ENCODE measurements around the gene ATG5. TPM values are rescaled to one million over a fixed set of nuclear protein-coding genes. Genes with fewer than 3 reads are reported as not detected.

Gene ATG5
- total and polyA plus RNA-seq, 2 experiments from 2014 or later: 31.6 to 48.2 TPM

DNA sequence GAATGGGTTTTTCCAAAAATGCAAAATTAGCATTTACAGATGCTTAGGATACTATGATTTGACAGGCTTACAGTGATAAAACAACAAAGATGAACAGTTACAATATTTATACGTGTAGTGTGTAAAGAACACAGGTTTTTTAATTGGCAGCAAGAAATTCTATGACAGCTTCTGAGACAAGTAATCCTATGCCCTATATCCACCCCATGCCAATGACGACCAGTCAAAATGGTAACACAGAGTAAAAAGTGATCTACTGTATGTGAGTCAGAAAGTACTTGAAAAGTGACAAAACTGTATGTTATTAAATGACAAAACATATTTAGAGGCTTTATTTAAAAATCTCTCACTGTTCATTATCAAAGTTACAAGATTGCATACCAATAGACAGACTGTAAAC lies 139.9 kb downstream of the ATG5 start:
- H3K4me1 ChIP-seq (ENCODE audit: insufficient read depth): peaks cover 8% of the 10 kb centered on the region
- no peak overlapping the region for H3K4me2 ChIP-seq
- DNase-seq (ENCODE audit: low spot score): no peak
- H3K36me3 Mint-ChIP-seq (ENCODE audit: low read depth): no peaks in the 10 kb centered on the region; the same call in 2 of the 3 replicates
- no peaks in the 10 kb centered on the region for H3K9me2 ChIP-seq (ENCODE audit: insufficient read depth)
- H3K27ac ChIP-seq (ENCODE audit: low read depth): no peak overlapping the region
- H2AFZ ChIP-seq: no peak overlapping the region
- H3K27me3 Mint-ChIP-seq (ENCODE audit: insufficient read depth, low read depth, poor library complexity): peaks cover 2% of the 10 kb centered on the region
- no peak overlapping the region for H3K27ac Mint-ChIP-seq
- H4K20me1 ChIP-seq (replicated peaks; ENCODE audit: insufficient read depth): no peaks in the 10 kb centered on the region
- no peak for ATAC-seq
- H3K36me3 ChIP-seq (ENCODE audit: insufficient read depth): no peaks in the 10 kb centered on the region
- no peaks in the 10 kb centered on the region for H3K79me2 ChIP-seq (replicated peaks; ENCODE audit: insufficient read depth)
- H3K4me3 ChIP-seq: no peak overlapping the region
- no peaks in the 10 kb centered on the region for H3K27me3 ChIP-seq (ENCODE audit: insufficient read depth)
- no peaks in the 10 kb centered on the region for H3F3A ChIP-seq (replicated peaks; ENCODE audit: low read depth)
- peaks cover 7% of the 10 kb centered on the region for H3K4me1 Mint-ChIP-seq
- TF ChIP-seq, protein P1, sequence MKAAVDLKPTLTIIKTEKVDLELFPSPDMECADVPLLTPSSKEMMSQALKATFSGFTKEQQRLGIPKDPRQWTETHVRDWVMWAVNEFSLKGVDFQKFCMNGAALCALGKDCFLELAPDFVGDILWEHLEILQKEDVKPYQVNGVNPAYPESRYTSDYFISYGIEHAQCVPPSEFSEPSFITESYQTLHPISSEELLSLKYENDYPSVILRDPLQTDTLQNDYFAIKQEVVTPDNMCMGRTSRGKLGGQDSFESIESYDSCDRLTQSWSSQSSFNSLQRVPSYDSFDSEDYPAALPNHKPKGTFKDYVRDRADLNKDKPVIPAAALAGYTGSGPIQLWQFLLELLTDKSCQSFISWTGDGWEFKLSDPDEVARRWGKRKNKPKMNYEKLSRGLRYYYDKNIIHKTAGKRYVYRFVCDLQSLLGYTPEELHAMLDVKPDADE (IDR thresholded peaks at IDR 0.05): no peak
- TF ChIP-seq STAT1 (IDR thresholded peaks at IDR 0.05; ENCODE audit: unreplicated experiment) (no peak), POLR2AphosphoS5 (IDR thresholded peaks at IDR 0.05; ENCODE audit: low read depth) (no peak), CREB1 (CRISPR knock-in tag; IDR thresholded peaks at IDR 0.05; ENCODE audit: low read depth) (no peak), EZH2 (IDR thresholded peaks at IDR 0.05; ENCODE audit: low read depth, unreplicated experiment) (no peak), ZNF114 (CRISPR knock-in tag; IDR thresholded peaks at IDR 0.05) (no peak), JUNB (IDR thresholded peaks at IDR 0.05; ENCODE audit: unreplicated experiment) (no peak), ZNF331 (CRISPR knock-in tag; IDR thresholded peaks at IDR 0.05; ENCODE audit: low read depth) (no peak), NANOG (IDR thresholded peaks at IDR 0.05; ENCODE audit: borderline replicate concordance) (no peak), EZH2phosphoT487 (IDR thresholded peaks at IDR 0.05; ENCODE audit: unreplicated experiment) (no peak)
- TF ChIP-seq, protein P2, sequence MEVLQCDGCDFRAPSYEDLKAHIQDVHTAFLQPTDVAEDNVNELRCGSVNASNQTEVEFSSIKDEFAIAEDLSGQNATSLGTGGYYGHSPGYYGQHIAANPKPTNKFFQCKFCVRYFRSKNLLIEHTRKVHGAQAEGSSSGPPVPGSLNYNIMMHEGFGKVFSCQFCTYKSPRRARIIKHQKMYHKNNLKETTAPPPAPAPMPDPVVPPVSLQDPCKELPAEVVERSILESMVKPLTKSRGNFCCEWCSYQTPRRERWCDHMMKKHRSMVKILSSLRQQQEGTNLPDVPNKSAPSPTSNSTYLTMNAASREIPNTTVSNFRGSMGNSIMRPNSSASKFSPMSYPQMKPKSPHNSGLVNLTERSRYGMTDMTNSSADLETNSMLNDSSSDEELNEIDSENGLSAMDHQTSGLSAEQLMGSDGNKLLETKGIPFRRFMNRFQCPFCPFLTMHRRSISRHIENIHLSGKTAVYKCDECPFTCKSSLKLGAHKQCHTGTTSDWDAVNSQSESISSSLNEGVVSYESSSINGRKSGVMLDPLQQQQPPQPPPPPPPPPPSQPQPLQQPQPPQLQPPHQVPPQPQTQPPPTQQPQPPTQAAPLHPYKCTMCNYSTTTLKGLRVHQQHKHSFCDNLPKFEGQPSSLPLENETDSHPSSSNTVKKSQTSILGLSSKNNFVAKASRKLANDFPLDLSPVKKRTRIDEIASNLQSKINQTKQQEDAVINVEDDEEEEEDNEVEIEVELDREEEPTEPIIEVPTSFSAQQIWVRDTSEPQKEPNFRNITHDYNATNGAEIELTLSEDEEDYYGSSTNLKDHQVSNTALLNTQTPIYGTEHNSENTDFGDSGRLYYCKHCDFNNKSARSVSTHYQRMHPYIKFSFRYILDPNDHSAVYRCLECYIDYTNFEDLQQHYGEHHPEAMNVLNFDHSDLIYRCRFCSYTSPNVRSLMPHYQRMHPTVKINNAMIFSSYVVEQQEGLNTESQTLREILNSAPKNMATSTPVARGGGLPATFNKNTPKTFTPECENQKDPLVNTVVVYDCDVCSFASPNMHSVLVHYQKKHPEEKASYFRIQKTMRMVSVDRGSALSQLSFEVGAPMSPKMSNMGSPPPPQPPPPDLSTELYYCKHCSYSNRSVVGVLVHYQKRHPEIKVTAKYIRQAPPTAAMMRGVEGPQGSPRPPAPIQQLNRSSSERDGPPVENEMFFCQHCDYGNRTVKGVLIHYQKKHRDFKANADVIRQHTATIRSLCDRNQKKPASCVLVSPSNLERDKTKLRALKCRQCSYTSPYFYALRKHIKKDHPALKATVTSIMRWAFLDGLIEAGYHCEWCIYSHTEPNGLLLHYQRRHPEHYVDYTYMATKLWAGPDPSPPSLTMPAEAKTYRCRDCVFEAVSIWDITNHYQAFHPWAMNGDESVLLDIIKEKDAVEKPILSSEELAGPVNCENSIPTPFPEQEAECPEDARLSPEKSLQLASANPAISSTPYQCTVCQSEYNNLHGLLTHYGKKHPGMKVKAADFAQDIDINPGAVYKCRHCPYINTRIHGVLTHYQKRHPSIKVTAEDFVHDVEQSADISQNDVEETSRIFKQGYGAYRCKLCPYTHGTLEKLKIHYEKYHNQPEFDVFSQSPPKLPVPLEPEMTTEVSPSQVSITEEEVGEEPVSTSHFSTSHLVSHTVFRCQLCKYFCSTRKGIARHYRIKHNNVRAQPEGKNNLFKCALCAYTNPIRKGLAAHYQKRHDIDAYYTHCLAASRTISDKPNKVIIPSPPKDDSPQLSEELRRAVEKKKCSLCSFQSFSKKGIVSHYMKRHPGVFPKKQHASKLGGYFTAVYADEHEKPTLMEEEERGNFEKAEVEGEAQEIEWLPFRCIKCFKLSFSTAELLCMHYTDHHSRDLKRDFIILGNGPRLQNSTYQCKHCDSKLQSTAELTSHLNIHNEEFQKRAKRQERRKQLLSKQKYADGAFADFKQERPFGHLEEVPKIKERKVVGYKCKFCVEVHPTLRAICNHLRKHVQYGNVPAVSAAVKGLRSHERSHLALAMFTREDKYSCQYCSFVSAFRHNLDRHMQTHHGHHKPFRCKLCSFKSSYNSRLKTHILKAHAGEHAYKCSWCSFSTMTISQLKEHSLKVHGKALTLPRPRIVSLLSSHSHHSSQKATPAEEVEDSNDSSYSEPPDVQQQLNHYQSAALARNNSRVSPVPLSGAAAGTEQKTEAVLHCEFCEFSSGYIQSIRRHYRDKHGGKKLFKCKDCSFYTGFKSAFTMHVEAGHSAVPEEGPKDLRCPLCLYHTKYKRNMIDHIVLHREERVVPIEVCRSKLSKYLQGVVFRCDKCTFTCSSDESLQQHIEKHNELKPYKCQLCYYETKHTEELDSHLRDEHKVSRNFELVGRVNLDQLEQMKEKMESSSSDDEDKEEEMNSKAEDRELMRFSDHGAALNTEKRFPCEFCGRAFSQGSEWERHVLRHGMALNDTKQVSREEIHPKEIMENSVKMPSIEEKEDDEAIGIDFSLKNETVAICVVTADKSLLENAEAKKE (CRISPR knock-in tag; IDR thresholded peaks at IDR 0.05): no peak
- TF ChIP-seq, protein P3, sequence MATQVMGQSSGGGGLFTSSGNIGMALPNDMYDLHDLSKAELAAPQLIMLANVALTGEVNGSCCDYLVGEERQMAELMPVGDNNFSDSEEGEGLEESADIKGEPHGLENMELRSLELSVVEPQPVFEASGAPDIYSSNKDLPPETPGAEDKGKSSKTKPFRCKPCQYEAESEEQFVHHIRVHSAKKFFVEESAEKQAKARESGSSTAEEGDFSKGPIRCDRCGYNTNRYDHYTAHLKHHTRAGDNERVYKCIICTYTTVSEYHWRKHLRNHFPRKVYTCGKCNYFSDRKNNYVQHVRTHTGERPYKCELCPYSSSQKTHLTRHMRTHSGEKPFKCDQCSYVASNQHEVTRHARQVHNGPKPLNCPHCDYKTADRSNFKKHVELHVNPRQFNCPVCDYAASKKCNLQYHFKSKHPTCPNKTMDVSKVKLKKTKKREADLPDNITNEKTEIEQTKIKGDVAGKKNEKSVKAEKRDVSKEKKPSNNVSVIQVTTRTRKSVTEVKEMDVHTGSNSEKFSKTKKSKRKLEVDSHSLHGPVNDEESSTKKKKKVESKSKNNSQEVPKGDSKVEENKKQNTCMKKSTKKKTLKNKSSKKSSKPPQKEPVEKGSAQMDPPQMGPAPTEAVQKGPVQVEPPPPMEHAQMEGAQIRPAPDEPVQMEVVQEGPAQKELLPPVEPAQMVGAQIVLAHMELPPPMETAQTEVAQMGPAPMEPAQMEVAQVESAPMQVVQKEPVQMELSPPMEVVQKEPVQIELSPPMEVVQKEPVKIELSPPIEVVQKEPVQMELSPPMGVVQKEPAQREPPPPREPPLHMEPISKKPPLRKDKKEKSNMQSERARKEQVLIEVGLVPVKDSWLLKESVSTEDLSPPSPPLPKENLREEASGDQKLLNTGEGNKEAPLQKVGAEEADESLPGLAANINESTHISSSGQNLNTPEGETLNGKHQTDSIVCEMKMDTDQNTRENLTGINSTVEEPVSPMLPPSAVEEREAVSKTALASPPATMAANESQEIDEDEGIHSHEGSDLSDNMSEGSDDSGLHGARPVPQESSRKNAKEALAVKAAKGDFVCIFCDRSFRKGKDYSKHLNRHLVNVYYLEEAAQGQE (IDR thresholded peaks at IDR 0.05; ENCODE audit: unreplicated experiment): no peak
- TF ChIP-seq, protein P4, sequence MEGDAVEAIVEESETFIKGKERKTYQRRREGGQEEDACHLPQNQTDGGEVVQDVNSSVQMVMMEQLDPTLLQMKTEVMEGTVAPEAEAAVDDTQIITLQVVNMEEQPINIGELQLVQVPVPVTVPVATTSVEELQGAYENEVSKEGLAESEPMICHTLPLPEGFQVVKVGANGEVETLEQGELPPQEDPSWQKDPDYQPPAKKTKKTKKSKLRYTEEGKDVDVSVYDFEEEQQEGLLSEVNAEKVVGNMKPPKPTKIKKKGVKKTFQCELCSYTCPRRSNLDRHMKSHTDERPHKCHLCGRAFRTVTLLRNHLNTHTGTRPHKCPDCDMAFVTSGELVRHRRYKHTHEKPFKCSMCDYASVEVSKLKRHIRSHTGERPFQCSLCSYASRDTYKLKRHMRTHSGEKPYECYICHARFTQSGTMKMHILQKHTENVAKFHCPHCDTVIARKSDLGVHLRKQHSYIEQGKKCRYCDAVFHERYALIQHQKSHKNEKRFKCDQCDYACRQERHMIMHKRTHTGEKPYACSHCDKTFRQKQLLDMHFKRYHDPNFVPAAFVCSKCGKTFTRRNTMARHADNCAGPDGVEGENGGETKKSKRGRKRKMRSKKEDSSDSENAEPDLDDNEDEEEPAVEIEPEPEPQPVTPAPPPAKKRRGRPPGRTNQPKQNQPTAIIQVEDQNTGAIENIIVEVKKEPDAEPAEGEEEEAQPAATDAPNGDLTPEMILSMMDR (conservative IDR thresholded peaks at IDR 0.05; ENCODE audit: low read depth in 2 of 2): no peak
- H3K4me3 Mint-ChIP-seq: no peak overlapping the region
- H3K9me3 Mint-ChIP-seq: no peaks in the 10 kb centered on the region
